Stimulated activated naive CD8-positive, alpha-beta T cell treated with anti-CD3 and anti-CD28 coated beads, Interleukin-15, amount 100 ng/mL, for 72 hours (primary cell): Measurements from ENCODE around the gene MEF2D.
A peak's percentile ranks its signal among the peaks of the same experiment; 100 is the strongest.

Experiments
- ATAC-seq: fragments of 150-1000 bp; cut with Tn5 transposase; 2 replicates; pipeline ENCODE4 v1.10.0; 2021; ENCODE audit warnings: mild to moderate bottlenecking, moderate library complexity
- DNase-seq, 2 donors: peaks; one replicate each; pipeline ENCODE4 v3.0.0; 2021 to 2022
- H3K27ac Mint-ChIP-seq, 2 donors: one replicate each; pipeline ENCODE4 v1.8.0; 2022; ENCODE audit warnings: mild to moderate bottlenecking in 2 of 2, mixed read lengths in 2 of 2, moderate library complexity in 2 of 2
- H3K27me3 Mint-ChIP-seq: one replicate; pipeline ENCODE4 v1.8.0; 2022; ENCODE audit warnings: mixed read lengths
- H3K4me1 Mint-ChIP-seq: one replicate; pipeline ENCODE4 v1.8.0; 2022; ENCODE audit warnings: mild to moderate bottlenecking, mixed read lengths
- H3K4me3 Mint-ChIP-seq, 2 donors: one replicate each; pipeline ENCODE4 v1.8.0; 2022; ENCODE audit warnings: mild to moderate bottlenecking in 2 of 2, mixed read lengths in 2 of 2, moderate library complexity in 1 of 2
- H3K9me3 Mint-ChIP-seq, 2 donors: one replicate each; pipeline ENCODE4 v1.8.0; 2022; ENCODE audit warnings: mixed read lengths in 2 of 2

MEF2D gene

DNA sequence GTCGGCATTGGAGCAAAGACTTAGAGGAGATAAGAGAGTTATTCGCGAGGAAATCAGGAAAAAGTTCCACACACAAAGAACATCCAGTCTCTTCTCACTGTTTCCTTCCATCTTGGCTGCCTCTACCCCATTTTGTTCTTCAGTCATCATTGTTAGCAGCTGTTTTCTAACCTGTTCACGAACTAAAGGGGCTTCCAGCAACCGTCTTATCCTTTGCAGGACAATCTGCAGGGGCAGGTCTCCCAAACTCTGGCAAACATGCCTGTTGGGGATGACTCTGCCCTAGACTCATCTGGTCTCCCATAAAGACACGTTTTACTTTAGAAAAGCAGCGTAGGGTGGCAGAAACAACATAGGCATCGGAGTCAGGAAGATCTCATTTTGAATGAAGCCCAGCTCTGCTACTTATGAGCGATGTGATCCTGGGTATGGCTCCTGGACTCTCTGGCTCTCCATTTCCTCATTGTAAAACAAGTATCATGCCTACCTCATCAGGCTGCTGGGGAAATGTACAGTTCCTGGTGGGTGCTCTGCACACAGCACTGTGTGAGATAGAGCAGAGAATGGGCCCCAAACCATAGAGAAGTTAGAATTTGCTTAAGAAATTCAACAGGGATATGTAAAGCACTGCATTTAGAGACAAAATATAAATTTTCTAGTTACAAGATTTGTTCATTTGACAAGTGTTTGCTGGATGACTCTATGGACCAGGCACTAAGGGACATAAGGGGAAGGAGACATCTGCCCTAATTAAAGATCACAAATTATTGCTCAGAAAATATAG lies 59.7 kb downstream of the MEF2D start:
- H3K27ac Mint-ChIP-seq = no peak overlapping the region
- peaks cover 62% of the 10 kb centered on the region for H3K4me1 Mint-ChIP-seq
- ATAC-seq (no peak), DNase-seq (no peak)
- H3K27me3 Mint-ChIP-seq = peaks cover 83% of the 10 kb centered on the region
- no peak overlapping the region for H3K4me3 Mint-ChIP-seq
- no peaks in the 10 kb centered on the region for H3K9me3 Mint-ChIP-seq

DNA sequence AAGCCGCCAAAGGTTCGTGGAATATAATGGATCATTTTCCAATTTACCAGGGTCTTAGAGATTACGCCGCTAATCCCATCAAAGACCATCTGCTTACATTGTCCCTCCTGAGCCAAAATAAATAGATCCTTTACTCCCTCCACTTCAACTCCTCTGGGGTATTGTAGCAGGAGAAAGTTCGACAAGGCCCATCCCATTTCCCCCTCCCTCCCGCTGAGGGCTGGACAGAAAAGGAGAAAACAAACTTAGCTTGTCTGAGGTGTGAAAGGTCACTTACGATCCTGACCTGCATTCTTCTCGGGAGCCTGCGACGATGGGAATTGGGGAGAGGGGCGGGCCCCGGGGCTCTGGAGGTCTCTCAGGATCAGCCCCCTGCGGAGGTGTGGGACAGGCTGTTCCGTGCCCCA lies 60.8 kb downstream of the MEF2D start:
- Mint-ChIP-seq H3K27me3 (peaks cover 90% of the 10 kb centered on the region), H3K4me3 (no peak overlapping the region), H3K27ac (no peak overlapping the region)

DNA sequence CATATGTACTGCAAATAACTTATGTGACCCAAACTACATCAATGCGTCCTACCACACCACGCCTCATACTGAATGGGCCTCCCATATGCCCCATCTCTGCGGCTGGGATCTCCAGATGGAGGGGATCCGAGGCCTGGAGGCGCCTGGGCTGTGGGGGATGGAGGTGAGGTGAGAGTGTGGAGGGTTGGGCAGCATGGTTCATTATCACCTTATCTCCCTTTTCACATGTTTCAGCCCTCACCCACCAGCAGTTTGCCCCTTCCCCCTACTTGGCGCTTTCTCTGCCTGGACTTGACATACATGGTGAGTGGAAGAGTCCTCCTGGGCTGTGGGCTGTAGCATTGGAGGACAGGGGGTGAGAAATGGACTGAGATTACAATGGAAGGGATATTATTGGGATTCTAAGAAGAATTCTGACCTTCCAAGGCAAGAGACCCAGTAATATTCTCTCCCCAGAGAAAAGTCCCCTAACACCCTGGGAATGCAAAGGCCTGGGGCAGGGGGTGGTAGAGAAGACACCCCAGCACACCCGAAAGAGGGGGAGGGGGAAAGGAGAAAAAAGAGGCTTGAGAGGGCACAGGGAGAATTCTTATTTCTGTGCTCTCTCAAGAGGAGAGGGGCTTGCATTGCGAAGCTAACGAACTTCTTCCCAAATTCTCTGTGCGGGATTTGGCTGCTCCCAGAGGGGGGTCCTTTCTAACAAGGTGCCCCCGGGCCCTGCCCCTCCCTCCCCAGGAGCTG lies 61.4 kb downstream of the MEF2D start:
- H3K27ac Mint-ChIP-seq = no peak overlapping the region
- H3K4me3 Mint-ChIP-seq = peak overlapping the region in 1 of 2 donors; percentile 44
- H3K27me3 Mint-ChIP-seq = peaks cover 90% of the 10 kb centered on the region
- peak; percentile 41 for ATAC-seq
- H3K4me1 Mint-ChIP-seq = peaks cover 65% of the 10 kb centered on the region
- no peaks in the 10 kb centered on the region for H3K9me3 Mint-ChIP-seq
- no peak for DNase-seq

More for the DNA sequence above, 60.8 kb downstream of the MEF2D start:
- H3K4me1 Mint-ChIP-seq = peaks cover 63% of the 10 kb centered on the region
- ATAC-seq (no peak), DNase-seq (no peak)
- H3K9me3 Mint-ChIP-seq = no peaks in the 10 kb centered on the region

DNA sequence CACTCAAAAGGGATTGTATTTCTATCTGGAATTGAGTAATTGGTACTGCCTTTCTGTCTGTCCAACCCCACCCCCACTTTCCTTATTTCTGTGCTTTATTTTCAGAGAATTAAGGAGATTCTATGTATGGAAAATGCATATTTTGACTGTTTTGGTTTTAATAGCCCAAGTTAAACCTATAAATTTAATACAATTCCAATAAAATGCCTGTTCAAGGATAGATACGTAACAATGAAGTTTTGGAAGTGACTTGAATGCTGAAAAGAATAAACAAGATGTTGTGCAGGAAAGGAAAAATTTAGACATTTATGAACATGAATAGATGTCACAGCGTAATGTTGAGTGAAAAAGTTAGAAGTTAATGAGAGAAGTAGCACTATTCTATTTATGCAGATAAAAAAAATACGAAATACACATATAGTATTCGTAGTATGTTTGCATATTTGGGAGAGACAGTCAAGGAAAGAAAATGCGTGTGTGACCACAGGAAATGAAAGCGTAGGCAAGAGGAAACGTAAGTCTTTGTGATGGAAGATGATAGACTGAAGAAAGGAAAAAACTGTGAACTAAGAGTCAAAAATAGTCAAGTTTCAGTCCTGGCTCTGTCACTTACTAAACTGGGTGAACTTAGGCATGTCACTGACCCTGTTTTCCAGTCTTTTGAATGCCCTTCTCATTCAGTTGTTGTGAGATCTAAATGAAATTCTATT lies 62.1 kb downstream of the MEF2D start:
- peak overlapping the region; percentile 38 to 45 for H3K4me3 Mint-ChIP-seq
- H3K27me3 Mint-ChIP-seq = peaks cover 90% of the 10 kb centered on the region
- H3K27ac Mint-ChIP-seq = no peak overlapping the region
- no peak for DNase-seq
- peaks cover 73% of the 10 kb centered on the region for H3K4me1 Mint-ChIP-seq
- no peaks in the 10 kb centered on the region for H3K9me3 Mint-ChIP-seq
- peak; percentile 41 for ATAC-seq

- Mint-ChIP-seq H3K27ac (no peak overlapping the region), H3K27me3 (peaks cover 94% of the 10 kb centered on the region), H3K4me1 (peaks cover 83% of the 10 kb centered on the region), H3K4me3 (peak overlapping the region; percentile 19 to 78), H3K9me3 (no peaks in the 10 kb centered on the region)
- DNase-seq = no peak
- no peak for ATAC-seq
Measured at GRCh38 chr1:156437037-156437867, 63.3 kb downstream of the MEF2D start.

- DNase-seq = no peak
- peak overlapping the region in 1 of 2 donors; percentile 88 for H3K27ac Mint-ChIP-seq
- ATAC-seq = peak; percentile 48
- peak overlapping the region; percentile 78 to 79 for H3K4me3 Mint-ChIP-seq
- peaks cover 94% of the 10 kb centered on the region for H3K27me3 Mint-ChIP-seq
- no peaks in the 10 kb centered on the region for H3K9me3 Mint-ChIP-seq
- peaks cover 83% of the 10 kb centered on the region for H3K4me1 Mint-ChIP-seq
Measured at GRCh38 chr1:156436141-156437036, 64.2 kb downstream of the MEF2D start.

- H3K27ac Mint-ChIP-seq = peak overlapping the region in 1 of 2 donors; percentile 67
- H3K4me1 Mint-ChIP-seq = peaks cover 82% of the 10 kb centered on the region
- ATAC-seq (peak; percentile 32), DNase-seq (no peak)
- H3K4me3 Mint-ChIP-seq = peak overlapping the region; percentile 79 to 82
- H3K27me3 Mint-ChIP-seq = peaks cover 94% of the 10 kb centered on the region
- H3K9me3 Mint-ChIP-seq = no peaks in the 10 kb centered on the region
Measured at GRCh38 chr1:156435545-156436140, 64.9 kb downstream of the MEF2D start.

- H3K4me3 Mint-ChIP-seq = peak overlapping the region; percentile 79 to 82
- H3K9me3 Mint-ChIP-seq = no peaks in the 10 kb centered on the region
- DNase-seq (no peak), ATAC-seq (peak; percentile 32)
- H3K27me3 Mint-ChIP-seq = peaks cover 94% of the 10 kb centered on the region
- no peak overlapping the region for H3K27ac Mint-ChIP-seq
- H3K4me1 Mint-ChIP-seq = peaks cover 82% of the 10 kb centered on the region
Measured at GRCh38 chr1:156434989-156435544, 65.5 kb downstream of the MEF2D start.

DNA sequence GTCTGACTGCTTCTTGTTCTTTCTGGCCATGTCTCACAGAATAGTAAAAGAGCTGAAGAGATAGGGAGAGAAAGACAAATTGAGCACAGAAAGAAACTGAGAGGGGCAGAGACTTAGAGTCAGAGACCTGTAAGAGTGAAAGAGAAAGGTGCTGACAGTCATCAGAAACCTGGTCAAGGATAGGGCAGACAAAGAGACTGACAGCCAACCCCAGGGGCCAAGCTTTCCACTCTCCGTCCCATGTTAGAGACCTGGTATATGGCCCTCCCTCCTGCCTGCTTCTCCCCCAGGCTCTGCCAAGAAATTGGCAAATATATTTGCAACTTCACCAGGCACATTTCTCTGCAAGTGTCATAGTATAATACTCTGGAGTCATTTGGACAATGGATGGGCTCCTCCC lies 67.0 kb downstream of the MEF2D start:
- ATAC-seq (peak; percentile 58), DNase-seq (no peak)
- peaks cover 76% of the 10 kb centered on the region for H3K4me1 Mint-ChIP-seq
- no peak overlapping the region for H3K27ac Mint-ChIP-seq
- no peak overlapping the region for H3K4me3 Mint-ChIP-seq
- H3K9me3 Mint-ChIP-seq = no peaks in the 10 kb centered on the region
- peaks cover 96% of the 10 kb centered on the region for H3K27me3 Mint-ChIP-seq

DNA sequence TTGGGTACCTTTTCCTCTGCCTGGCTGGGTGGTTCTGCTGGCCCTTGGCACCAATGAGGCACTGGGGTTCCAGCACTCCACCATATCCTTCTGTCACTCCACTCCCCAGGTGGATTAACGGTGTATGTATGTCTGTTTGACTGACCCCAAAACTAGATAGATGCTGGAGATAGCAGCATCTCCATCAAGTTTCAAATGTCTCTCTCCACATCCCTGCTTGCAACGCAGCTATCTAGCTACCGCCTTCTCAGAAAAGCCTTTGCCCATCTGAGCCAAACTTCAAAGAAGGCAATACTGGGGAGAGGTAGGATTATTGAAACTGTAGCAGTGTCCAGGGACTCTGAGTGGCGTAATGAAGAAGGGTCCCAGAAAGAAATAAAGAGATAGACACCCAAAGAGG lies 67.5 kb downstream of the MEF2D start:
- ATAC-seq (no peak), DNase-seq (no peak)
- Mint-ChIP-seq H3K4me1 (peaks cover 71% of the 10 kb centered on the region), H3K4me3 (no peak overlapping the region), H3K27me3 (peaks cover 100% of the 10 kb centered on the region), H3K27ac (no peak overlapping the region), H3K9me3 (no peaks in the 10 kb centered on the region)

GRCh38 chr1:156432669-156433018 lies 67.9 kb downstream of the MEF2D start:
- Mint-ChIP-seq H3K4me1 (peaks cover 67% of the 10 kb centered on the region), H3K4me3 (no peak overlapping the region), H3K27me3 (peaks cover 100% of the 10 kb centered on the region), H3K27ac (no peak overlapping the region), H3K9me3 (no peaks in the 10 kb centered on the region)
- ATAC-seq = no peak
- no peak for DNase-seq

GRCh38 chr1:156431769-156432668 lies 68.6 kb downstream of the MEF2D start:
- no peak overlapping the region for H3K4me3 Mint-ChIP-seq
- peaks cover 100% of the 10 kb centered on the region for H3K27me3 Mint-ChIP-seq
- no peak for ATAC-seq
- H3K27ac Mint-ChIP-seq = no peak overlapping the region
- no peak for DNase-seq
- H3K4me1 Mint-ChIP-seq = peaks cover 61% of the 10 kb centered on the region
- H3K9me3 Mint-ChIP-seq = no peaks in the 10 kb centered on the region

- Mint-ChIP-seq H3K9me3 (no peaks in the 10 kb centered on the region), H3K4me1 (peaks cover 54% of the 10 kb centered on the region), H3K4me3 (no peak overlapping the region), H3K27ac (no peak overlapping the region), H3K27me3 (peaks cover 100% of the 10 kb centered on the region)
- DNase-seq = no peak
- ATAC-seq = no peak
Measured at GRCh38 chr1:156431366-156431765, 69.2 kb downstream of the MEF2D start.
